HEK293 (cell line): Measurements from ENCODE around the gene CD151.

Source experiments
- CTCF ChIP-seq: fragments of 450-650 bp; formaldehyde crosslinking; IDR thresholded peaks from 2 replicates; pipeline ENCODE4 v1.5.1; 2016; ENCODE audit warnings: missing biosample characterization, missing genetic modification characterization
- GLI4 ChIP-seq: fragments of 450-650 bp; formaldehyde crosslinking; IDR thresholded peaks from 2 replicates; pipeline ENCODE4 v1.5.1; 2016; ENCODE audit warnings: missing biosample characterization, missing genetic modification characterization
- RBAK ChIP-seq: fragments of 450-650 bp; formaldehyde crosslinking; IDR thresholded peaks from 2 replicates; pipeline ENCODE4 v1.5.1; 2016; ENCODE audit warnings: missing biosample characterization, missing genetic modification characterization
- ZNF274 ChIP-seq, 2 experiments: fragments of 200-500 bp in 1 of 2; fragments of 450-650 bp in 1 of 2; sonication (Bioruptor generic) in 1 of 2; formaldehyde crosslinking in 1 of 2; IDR thresholded peaks; 2 replicates each; pipeline versions ENCODE4 v1.5.1 to v1.6.1; 2014 to 2016; ENCODE audit warnings: borderline replicate concordance in 1 of 2, inconsistent platforms in 1 of 2, low read length in 1 of 2, missing biosample characterization in 1 of 2, missing genetic modification characterization in 1 of 2
- ZNF302 ChIP-seq: fragments of 450-650 bp; formaldehyde crosslinking; IDR thresholded peaks from 2 replicates; pipeline ENCODE4 v1.5.1; 2016; ENCODE audit warnings: missing biosample characterization, missing genetic modification characterization, low read depth
- ZNF362 ChIP-seq: fragments of 450-650 bp; formaldehyde crosslinking; IDR thresholded peaks from 2 replicates; pipeline ENCODE4 v1.5.1; 2016; ENCODE audit warnings: missing biosample characterization, missing genetic modification characterization
- TF ChIP-seq, protein P1 (sequence below): sonication (generic); formaldehyde crosslinking; IDR thresholded peaks from 2 replicates; pipeline ENCODE4 v1.8.1; 2022; ENCODE audit warnings: mild to moderate bottlenecking, moderate library complexity, missing genetic modification reagents

- TF ChIP-seq ZNF362 (tag by site-specific recombination) (no peak), GLI4 (no peak), CTCF (tag by site-specific recombination) (no peak), RBAK (tag by site-specific recombination) (no peak), ZNF274 (IDR thresholded peaks at IDR 0.05; ENCODE audit: low read length) (no peak), ZNF274 (tag by site-specific recombination; IDR thresholded peaks at IDR 0.05; ENCODE audit: borderline replicate concordance) (no peak), ZNF302 (no peak)
- TF ChIP-seq, protein P1, sequence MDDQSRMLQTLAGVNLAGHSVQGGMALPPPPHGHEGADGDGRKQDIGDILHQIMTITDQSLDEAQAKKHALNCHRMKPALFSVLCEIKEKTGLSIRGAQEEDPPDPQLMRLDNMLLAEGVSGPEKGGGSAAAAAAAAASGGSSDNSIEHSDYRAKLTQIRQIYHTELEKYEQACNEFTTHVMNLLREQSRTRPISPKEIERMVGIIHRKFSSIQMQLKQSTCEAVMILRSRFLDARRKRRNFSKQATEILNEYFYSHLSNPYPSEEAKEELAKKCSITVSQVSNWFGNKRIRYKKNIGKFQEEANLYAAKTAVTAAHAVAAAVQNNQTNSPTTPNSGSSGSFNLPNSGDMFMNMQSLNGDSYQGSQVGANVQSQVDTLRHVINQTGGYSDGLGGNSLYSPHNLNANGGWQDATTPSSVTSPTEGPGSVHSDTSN (CRISPR knock-in tag): no peak
These were observed 49.8 kb downstream of the CD151 start for GRCh38 chr11:882596-882995.
